K562 (cell line): Measurements from ENCODE around the gene NUTF2. TPM values are rescaled to one million over a fixed set of nuclear protein-coding genes. Genes with fewer than 3 reads are reported as not detected.
A peak's percentile ranks its signal among the peaks of the same experiment; 100 is the strongest.

ENCODE experiments used
- CCNT2 ChIP-seq: IDR thresholded peaks from 2 replicates; pipeline ENCODE4 v1.6.1; 2011; ENCODE audit warnings: borderline replicate concordance, low read depth, mild to moderate bottlenecking, moderate library complexity, mixed read lengths, low read length; ENCODE audit not compliant: insufficient read length; ENCODE audit errors: extremely low read depth
- FOS ChIP-seq: IDR thresholded peaks from 3 replicates; pipeline ENCODE4 v1.6.1; 2011; ENCODE audit not compliant: insufficient read length; ENCODE audit errors: extremely low read depth
- FOXJ2 ChIP-seq: fragments of 200-800 bp; sonication (Bioruptor generic); IDR thresholded peaks from 2 replicates; pipeline ENCODE4 v1.6.1; 2016; ENCODE audit warnings: missing genetic modification characterization, missing compliant biosample characterization
- RREB1 ChIP-seq: fragments of 250-450 bp; sonication (Bioruptor Pico); IDR thresholded peaks from 2 replicates; pipeline ENCODE4 v1.4.0; 2020
- TGIF2 ChIP-seq: sonication (generic); formaldehyde crosslinking; IDR thresholded peaks from 2 replicates; pipeline ENCODE4 v1.8.1; 2022; ENCODE audit warnings: mild to moderate bottlenecking, missing genetic modification reagents, moderate library complexity
- ZNF282 ChIP-seq: sonication (generic); formaldehyde crosslinking; IDR thresholded peaks from 2 replicates; pipeline ENCODE4 v1.8.1; 2023; ENCODE audit warnings: missing genetic modification reagents
- polyA plus RNA-seq, 8 experiments: library from polyadenylated mRNA; depleted of rRNA in 4 of 8; stranded (reverse) in 5 of 8; unstranded in 3 of 8; fragments of >200 nt; fragmentation: Nextera tagmentation in 2 of 8; fragmentation: Illumina TruSeq in 1 of 8; extraction: Ambion mirVana in 2 of 8; extraction: Trizol in 1 of 8; gene quantifications; 2 replicates each; pipeline versions ENCODE4 v1.2.1 to v1.2.3, GENCODE V29; 2011 to 2014; ENCODE audit warnings: inconsistent platforms in 1 of 8, missing spikeins in 1 of 8
- total RNA-seq, 7 experiments: library from RNA; depleted of rRNA in 6 of 7; stranded (reverse); fragments of >200 nt in 6 of 7; fragmentation: Illumina TruSeq in 2 of 7; extraction: Trizol in 2 of 7; gene quantifications; 2 replicates each; pipeline versions ENCODE4 v1.2.1 to v1.2.3, GENCODE V29; 2011 to 2021; ENCODE audit warnings: low replicate concordance in 1 of 7

The NUTF2 gene
- total and polyA plus RNA-seq, 9 of the 15 experiments (the other 6 are each of a cell fraction or from before 2014, with no cell fraction given): 106 to 248 (median 147) TPM

DNA sequence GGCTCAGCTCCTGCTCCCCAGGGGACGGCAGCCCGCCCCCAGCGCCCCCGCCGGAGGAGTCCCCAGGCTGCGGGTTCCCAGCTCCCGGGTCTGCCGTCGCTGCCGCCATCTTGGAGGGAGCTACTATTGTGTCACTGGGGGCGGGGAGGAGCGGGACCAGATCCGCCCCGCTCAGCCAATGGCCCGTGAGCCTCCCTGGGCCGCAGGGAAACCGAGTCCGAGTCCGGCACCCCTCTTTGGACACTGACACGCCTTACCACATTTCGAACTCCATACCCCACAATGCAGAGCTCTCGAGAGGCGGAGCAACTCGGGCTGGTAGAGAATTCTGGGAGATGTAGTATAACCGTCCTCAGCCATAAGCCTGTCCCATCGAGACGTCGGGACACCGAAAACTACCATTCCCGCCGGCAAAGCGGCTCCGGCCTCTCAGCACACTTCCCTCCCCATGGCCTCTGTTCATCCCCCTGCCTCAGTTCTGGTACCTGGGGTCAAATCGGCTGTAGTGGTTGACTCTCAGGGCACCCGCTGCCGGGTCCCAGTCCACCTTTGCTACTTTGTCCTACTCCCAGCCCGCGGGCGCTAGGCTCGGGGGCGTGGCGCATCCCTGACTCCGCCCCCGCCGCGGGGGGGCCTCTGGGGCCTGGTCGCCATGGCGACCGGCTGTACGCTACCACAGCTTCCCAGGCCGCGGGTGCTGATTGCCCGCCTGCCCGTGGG is 40.1 kb upstream of the NUTF2 start, which contains the start of the genes RANBP10 and TSNAXIP1 (continued):
- TF ChIP-seq ZNF282 (CRISPR knock-in tag) (no peak), FOXJ2 (peak; percentile 96), CCNT2 (peak; percentile 64), TGIF2 (CRISPR knock-in tag) (no peak), FOS (no peak), RREB1 (CRISPR knock-in tag) (0 out of 2 replicates have a peak, but pooled peaks have one; percentile 52)
